SK-N-SH treated with all-trans-retinoic acid at 6 μM for 48 hours (cell line): ENCODE results near the gene SH3PXD2B.
"Not testable (repeated sequence)": the region's sequence is repeated elsewhere in the genome, so short reads cannot be mapped to it uniquely, and the experiment has no call there.

Experiments
- ATAC-seq: fragments of 200-7000 bp; cut with Tn5 transposase; 3 replicates; pipeline ENCODE4 v1.9.1; 2020; ENCODE audit warnings: mild to moderate bottlenecking, moderate library complexity
- ARNTL ChIP-seq: fragments of 450-650 bp; formaldehyde crosslinking; IDR thresholded peaks from 2 replicates; pipeline ENCODE4 v1.5.0; 2020; ENCODE audit warnings: low read depth, mild to moderate bottlenecking, moderate library complexity, borderline replicate concordance
- BACH2 ChIP-seq: fragments of 250-450 bp; sonication (Bioruptor Pico); IDR thresholded peaks from 2 replicates; pipeline ENCODE4 v1.9.0; 2021; ENCODE audit warnings: mild to moderate bottlenecking, borderline replicate concordance
- CSDC2 ChIP-seq: fragments of 250-450 bp; sonication (Bioruptor Pico); IDR thresholded peaks from 2 replicates; pipeline ENCODE4 v1.5.0; 2020; ENCODE audit warnings: mild to moderate bottlenecking, moderate library complexity
- ESRRG ChIP-seq: fragments of 250-450 bp; sonication (Bioruptor Pico); IDR thresholded peaks from 2 replicates; pipeline ENCODE4 v1.6.1; 2021; ENCODE audit warnings: mild to moderate bottlenecking
- GLIS3 ChIP-seq: fragments of 250-450 bp; sonication (Bioruptor Pico); IDR thresholded peaks from 2 replicates; pipeline ENCODE4 v1.5.0; 2020; ENCODE audit warnings: mild to moderate bottlenecking, moderate library complexity
- ISL1 ChIP-seq: fragments of 250-450 bp; sonication (Bioruptor Pico); IDR thresholded peaks from 2 replicates; pipeline ENCODE4 v2.1.2; 2022; ENCODE audit warnings: mild to moderate bottlenecking, moderate library complexity
- OSR1 ChIP-seq: fragments of 250-450 bp; sonication (Bioruptor Pico); IDR thresholded peaks from 2 replicates; pipeline ENCODE4 v1.8.0; 2022; ENCODE audit warnings: moderate library complexity, mild to moderate bottlenecking, inconsistent platforms
- PPARA ChIP-seq: fragments of 250-450 bp; sonication (Bioruptor Pico); IDR thresholded peaks from 2 replicates; pipeline ENCODE4 v1.5.0; 2020; ENCODE audit warnings: mild to moderate bottlenecking, borderline replicate concordance
- RARB ChIP-seq: fragments of 250-450 bp; sonication (Bioruptor Pico); IDR thresholded peaks from 2 replicates; pipeline ENCODE4 v1.8.0; 2021; ENCODE audit warnings: mild to moderate bottlenecking, moderate library complexity
- TCF4 ChIP-seq: fragments of 250-450 bp; sonication (Bioruptor Pico); IDR thresholded peaks from 2 replicates; pipeline ENCODE4 v1.8.0; 2021; ENCODE audit warnings: mild to moderate bottlenecking, moderate library complexity, borderline replicate concordance
- TOX ChIP-seq: fragments of 250-450 bp; sonication (Bioruptor Pico); IDR thresholded peaks from 2 replicates; pipeline ENCODE4 v1.8.0; 2021; ENCODE audit warnings: mild to moderate bottlenecking, moderate library complexity, borderline replicate concordance
- ZC3H10 ChIP-seq: fragments of 250-450 bp; sonication (Bioruptor Pico); IDR thresholded peaks from 2 replicates; pipeline ENCODE4 v1.5.1; 2021; ENCODE audit warnings: mild to moderate bottlenecking, moderate library complexity
- ZFP3 ChIP-seq: fragments of 250-450 bp; sonication (Bioruptor Pico); IDR thresholded peaks from 2 replicates; pipeline ENCODE4 v1.5.0; 2020; ENCODE audit warnings: mild to moderate bottlenecking, moderate library complexity
- ZFP30 ChIP-seq: fragments of 450-650 bp; formaldehyde crosslinking; IDR thresholded peaks from 2 replicates; pipeline ENCODE4 v1.5.0; 2022; ENCODE audit warnings: mild to moderate bottlenecking, moderate library complexity
- ZNF70 ChIP-seq: fragments of 450-650 bp; formaldehyde crosslinking; IDR thresholded peaks from 2 replicates; pipeline ENCODE4 v1.5.0; 2020; ENCODE audit warnings: mild to moderate bottlenecking, moderate library complexity
- ZNF8 ChIP-seq: fragments of 450-650 bp; formaldehyde crosslinking; IDR thresholded peaks from 2 replicates; pipeline ENCODE4 v1.5.0; 2020; ENCODE audit warnings: mild to moderate bottlenecking, moderate library complexity
- TF ChIP-seq, protein P1 (sequence below): fragments of 250-450 bp; sonication (Bioruptor Pico); IDR thresholded peaks from 2 replicates; pipeline ENCODE4 v1.5.1; 2020; ENCODE audit warnings: low read depth, mild to moderate bottlenecking, moderate library complexity
- TF ChIP-seq, protein P2 (sequence below): fragments of 250-450 bp; sonication (Bioruptor Pico); IDR thresholded peaks from 2 replicates; pipeline ENCODE4 v1.8.0; 2020; ENCODE audit warnings: mild to moderate bottlenecking, moderate library complexity, borderline replicate concordance
- TF ChIP-seq, protein P3 (sequence below): fragments of 250-450 bp; sonication (Bioruptor Pico); IDR thresholded peaks from 2 replicates; pipeline ENCODE4 v1.5.0; 2020; ENCODE audit warnings: mild to moderate bottlenecking, moderate library complexity
- TF ChIP-seq, protein P4 (sequence below): fragments of 250-450 bp; sonication (Bioruptor Pico); IDR thresholded peaks from 2 replicates; pipeline ENCODE4 v1.8.0; 2021; ENCODE audit warnings: low read depth, mild to moderate bottlenecking, moderate library complexity, borderline replicate concordance

The SH3PXD2B gene

DNA sequence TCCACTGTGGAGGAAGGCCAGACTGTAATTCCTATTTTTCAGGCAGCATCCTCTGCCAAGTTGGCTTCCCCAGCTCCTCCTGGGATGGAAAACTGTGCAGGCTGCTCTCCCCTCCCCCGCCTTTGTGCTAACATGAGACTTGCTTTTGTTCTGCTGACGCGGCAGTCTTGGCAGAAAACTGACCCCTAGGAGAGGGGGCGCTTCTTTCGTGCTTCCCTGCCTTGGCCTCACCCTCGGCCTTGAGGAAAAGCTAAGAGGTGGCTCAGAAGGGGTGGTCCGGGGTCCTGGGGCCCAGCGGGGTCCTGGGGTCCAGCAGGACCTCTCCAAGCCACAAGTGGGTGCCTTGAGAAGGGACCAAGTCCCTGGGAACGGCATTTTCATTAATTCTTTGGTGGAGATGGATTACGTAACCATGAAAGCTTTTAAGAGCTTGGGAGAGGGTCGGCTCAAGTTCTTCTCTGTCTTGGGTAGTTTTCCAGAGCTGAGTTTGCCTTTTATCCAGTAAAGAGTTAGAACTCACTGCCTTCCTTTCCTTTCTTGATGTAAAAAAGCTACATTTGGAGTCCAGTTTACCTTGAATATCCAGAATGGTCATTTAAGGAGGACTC lies 51.0 kb downstream of the SH3PXD2B start:
- TF ChIP-seq CSDC2 (CRISPR knock-in tag) (no peak), OSR1 (CRISPR knock-in tag) (no peak), TOX (CRISPR knock-in tag) (no peak), TCF4 (no peak), ARNTL (CRISPR knock-in tag) (no peak), PPARA (CRISPR knock-in tag) (no peak)
- ATAC-seq: no peak

DNA sequence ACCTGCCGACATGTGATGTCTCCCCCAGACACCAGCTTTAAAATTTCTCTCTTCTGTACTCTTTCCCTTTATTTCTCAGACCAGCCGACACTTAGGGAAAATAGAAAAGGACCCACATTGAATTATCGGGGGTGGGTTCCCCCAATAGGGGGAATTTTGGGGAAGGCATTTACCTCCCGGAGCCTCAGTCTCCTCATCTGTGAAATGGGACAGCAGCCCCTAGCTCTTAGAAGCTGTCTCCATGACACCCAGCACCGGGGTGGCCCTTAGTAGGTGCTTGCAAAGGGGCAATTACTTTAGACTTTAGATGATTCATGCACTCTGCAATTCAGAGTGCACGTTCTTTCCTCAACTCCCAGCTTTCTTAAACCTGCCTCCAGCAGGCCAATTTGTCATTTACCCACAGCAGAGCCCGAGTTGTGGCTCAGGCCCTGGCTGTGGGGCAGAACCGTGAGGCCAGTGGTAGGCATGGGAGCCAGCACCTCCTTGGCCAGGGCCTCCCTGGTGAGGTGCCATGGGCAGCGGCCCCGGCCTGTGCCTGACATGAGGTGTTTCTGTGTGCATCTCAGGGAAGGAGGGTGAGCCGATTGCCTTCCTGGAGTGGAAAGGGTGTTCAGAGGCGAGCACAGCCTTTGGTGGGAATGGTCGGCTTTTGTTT lies 51.7 kb downstream of the SH3PXD2B start:
- no peak for TF ChIP-seq ZC3H10 (CRISPR knock-in tag)
- TF ChIP-seq, protein P1, sequence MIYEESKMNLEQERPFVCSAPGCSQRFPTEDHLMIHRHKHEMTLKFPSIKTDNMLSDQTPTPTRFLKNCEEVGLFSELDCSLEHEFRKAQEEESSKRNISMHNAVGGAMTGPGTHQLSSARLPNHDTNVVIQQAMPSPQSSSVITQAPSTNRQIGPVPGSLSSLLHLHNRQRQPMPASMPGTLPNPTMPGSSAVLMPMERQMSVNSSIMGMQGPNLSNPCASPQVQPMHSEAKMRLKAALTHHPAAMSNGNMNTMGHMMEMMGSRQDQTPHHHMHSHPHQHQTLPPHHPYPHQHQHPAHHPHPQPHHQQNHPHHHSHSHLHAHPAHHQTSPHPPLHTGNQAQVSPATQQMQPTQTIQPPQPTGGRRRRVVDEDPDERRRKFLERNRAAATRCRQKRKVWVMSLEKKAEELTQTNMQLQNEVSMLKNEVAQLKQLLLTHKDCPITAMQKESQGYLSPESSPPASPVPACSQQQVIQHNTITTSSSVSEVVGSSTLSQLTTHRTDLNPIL (CRISPR knock-in tag): no peak
- TF ChIP-seq, protein P2, sequence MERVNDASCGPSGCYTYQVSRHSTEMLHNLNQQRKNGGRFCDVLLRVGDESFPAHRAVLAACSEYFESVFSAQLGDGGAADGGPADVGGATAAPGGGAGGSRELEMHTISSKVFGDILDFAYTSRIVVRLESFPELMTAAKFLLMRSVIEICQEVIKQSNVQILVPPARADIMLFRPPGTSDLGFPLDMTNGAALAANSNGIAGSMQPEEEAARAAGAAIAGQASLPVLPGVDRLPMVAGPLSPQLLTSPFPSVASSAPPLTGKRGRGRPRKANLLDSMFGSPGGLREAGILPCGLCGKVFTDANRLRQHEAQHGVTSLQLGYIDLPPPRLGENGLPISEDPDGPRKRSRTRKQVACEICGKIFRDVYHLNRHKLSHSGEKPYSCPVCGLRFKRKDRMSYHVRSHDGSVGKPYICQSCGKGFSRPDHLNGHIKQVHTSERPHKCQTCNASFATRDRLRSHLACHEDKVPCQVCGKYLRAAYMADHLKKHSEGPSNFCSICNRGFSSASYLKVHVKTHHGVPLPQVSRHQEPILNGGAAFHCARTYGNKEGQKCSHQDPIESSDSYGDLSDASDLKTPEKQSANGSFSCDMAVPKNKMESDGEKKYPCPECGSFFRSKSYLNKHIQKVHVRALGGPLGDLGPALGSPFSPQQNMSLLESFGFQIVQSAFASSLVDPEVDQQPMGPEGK (CRISPR knock-in tag): no peak
- no peak for TF ChIP-seq RARB (CRISPR knock-in tag)
- no peak for TF ChIP-seq TCF4
- no peak for TF ChIP-seq BACH2
- no peak for TF ChIP-seq ZNF8 (CRISPR knock-in tag)
- no peak for TF ChIP-seq GLIS3 (CRISPR knock-in tag)
- no peak for TF ChIP-seq ESRRG (CRISPR knock-in tag)
- TF ChIP-seq PPARA (CRISPR knock-in tag): no peak
- no peak for TF ChIP-seq ZFP30 (CRISPR knock-in tag)
- TF ChIP-seq ZFP3 (CRISPR knock-in tag): no peak
- TF ChIP-seq, protein P3, sequence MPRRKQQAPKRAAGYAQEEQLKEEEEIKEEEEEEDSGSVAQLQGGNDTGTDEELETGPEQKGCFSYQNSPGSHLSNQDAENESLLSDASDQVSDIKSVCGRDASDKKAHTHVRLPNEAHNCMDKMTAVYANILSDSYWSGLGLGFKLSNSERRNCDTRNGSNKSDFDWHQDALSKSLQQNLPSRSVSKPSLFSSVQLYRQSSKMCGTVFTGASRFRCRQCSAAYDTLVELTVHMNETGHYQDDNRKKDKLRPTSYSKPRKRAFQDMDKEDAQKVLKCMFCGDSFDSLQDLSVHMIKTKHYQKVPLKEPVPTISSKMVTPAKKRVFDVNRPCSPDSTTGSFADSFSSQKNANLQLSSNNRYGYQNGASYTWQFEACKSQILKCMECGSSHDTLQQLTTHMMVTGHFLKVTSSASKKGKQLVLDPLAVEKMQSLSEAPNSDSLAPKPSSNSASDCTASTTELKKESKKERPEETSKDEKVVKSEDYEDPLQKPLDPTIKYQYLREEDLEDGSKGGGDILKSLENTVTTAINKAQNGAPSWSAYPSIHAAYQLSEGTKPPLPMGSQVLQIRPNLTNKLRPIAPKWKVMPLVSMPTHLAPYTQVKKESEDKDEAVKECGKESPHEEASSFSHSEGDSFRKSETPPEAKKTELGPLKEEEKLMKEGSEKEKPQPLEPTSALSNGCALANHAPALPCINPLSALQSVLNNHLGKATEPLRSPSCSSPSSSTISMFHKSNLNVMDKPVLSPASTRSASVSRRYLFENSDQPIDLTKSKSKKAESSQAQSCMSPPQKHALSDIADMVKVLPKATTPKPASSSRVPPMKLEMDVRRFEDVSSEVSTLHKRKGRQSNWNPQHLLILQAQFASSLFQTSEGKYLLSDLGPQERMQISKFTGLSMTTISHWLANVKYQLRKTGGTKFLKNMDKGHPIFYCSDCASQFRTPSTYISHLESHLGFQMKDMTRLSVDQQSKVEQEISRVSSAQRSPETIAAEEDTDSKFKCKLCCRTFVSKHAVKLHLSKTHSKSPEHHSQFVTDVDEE (CRISPR knock-in tag): no peak
- TF ChIP-seq CSDC2 (CRISPR knock-in tag): no peak
- no peak for TF ChIP-seq ISL1 (CRISPR knock-in tag)
- no peak for TF ChIP-seq OSR1 (CRISPR knock-in tag)
- TF ChIP-seq TOX (CRISPR knock-in tag): no peak
- TF ChIP-seq ZNF70 (CRISPR knock-in tag): no peak
- TF ChIP-seq, all 23 proteins: peak for 0
- no peak for ATAC-seq

DNA sequence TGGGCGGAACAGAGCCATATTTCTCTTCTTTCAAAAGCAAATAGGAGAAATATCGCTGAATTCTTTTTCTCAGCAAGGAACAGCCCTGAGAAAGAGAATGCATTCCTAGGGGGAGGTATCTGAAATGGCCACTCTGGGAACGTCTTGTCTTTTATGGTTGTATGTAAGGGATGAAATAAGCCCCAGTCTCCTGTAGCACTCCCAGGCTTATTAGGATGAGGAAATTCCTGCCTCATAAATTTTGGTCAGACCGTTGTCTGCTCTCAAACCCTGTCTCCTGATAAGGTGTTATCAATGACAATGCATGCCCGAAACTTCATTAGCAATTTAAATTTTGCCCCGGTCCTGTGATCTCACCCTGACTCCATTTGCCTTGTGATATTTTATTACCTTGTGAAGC lies 52.3 kb downstream of the SH3PXD2B start:
- not testable (repeated sequence) for ATAC-seq

DNA sequence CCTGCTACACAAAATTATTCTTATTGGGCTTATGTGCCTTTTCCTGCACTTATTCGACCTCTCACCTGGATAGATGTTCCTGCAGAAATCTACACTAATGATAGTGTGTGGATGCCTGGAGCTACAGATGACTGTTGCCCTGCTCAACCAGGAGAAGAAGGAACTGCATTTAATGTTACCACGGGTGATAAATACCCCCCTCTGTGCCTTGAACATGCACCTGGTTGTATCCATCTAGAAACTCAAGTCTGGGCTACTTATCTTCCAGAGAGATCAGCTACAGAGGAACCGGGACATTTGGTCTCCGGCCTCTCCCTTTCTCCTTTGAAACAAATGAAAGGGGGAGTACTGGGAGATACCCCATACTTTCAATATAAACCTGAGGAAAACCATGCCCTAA lies 54.5 kb downstream of the SH3PXD2B start:
- ATAC-seq: no peak
- TF ChIP-seq, protein P3 (CRISPR knock-in tag): no peak
- TF ChIP-seq TCF4 (no peak), ARNTL (CRISPR knock-in tag) (no peak), ISL1 (CRISPR knock-in tag) (no peak), BACH2 (no peak), PPARA (CRISPR knock-in tag) (no peak), ZFP3 (CRISPR knock-in tag) (no peak), RARB (CRISPR knock-in tag) (no peak), TOX (CRISPR knock-in tag) (no peak), ZC3H10 (CRISPR knock-in tag) (no peak)
- TF ChIP-seq, protein P4, sequence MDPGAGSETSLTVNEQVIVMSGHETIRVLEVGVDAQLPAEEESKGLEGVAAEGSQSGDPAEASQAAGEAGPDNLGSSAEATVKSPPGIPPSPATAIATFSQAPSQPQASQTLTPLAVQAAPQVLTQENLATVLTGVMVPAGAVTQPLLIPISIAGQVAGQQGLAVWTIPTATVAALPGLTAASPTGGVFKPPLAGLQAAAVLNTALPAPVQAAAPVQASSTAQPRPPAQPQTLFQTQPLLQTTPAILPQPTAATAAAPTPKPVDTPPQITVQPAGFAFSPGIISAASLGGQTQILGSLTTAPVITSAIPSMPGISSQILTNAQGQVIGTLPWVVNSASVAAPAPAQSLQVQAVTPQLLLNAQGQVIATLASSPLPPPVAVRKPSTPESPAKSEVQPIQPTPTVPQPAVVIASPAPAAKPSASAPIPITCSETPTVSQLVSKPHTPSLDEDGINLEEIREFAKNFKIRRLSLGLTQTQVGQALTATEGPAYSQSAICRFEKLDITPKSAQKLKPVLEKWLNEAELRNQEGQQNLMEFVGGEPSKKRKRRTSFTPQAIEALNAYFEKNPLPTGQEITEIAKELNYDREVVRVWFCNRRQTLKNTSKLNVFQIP: no peak
- TF ChIP-seq, protein P2 (CRISPR knock-in tag): no peak
